WI38 (cell line): ENCODE measurements around the gene FUOM.

Experiments used
- H3K4me3 ChIP-seq: 2 replicates; pipeline ENCODE4 v1.5.1; 2011; ENCODE audit warnings: low read depth, mild to moderate bottlenecking, control low read depth, low read length
- TF ChIP-seq, protein P1 (sequence below): IDR thresholded peaks from 2 replicates; pipeline ENCODE4 v1.5.1; 2012; ENCODE audit warnings: low read depth, mild to moderate bottlenecking, control low read depth, low read length

FUOM gene

DNA sequence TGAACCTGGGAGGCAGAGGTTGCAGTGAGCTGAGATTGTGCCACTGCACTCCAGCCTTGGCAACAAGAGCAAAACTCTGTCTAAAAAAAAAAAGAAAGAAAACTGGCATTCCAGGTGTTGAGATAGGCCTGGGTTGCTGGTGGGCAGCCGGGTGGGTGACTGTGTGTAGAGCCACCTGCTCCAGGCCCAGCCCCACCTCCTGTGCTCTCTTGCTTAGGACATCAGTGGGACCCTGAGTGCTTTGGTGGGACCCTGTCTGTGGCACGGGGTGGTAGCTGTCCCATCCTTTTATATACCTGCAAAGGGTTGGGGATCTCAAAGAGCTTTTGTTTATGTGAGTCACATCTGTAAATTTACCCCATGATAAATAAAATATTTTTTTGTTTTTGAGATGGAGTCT, 27.4 kb upstream of the FUOM start:
- TF ChIP-seq, protein P1, sequence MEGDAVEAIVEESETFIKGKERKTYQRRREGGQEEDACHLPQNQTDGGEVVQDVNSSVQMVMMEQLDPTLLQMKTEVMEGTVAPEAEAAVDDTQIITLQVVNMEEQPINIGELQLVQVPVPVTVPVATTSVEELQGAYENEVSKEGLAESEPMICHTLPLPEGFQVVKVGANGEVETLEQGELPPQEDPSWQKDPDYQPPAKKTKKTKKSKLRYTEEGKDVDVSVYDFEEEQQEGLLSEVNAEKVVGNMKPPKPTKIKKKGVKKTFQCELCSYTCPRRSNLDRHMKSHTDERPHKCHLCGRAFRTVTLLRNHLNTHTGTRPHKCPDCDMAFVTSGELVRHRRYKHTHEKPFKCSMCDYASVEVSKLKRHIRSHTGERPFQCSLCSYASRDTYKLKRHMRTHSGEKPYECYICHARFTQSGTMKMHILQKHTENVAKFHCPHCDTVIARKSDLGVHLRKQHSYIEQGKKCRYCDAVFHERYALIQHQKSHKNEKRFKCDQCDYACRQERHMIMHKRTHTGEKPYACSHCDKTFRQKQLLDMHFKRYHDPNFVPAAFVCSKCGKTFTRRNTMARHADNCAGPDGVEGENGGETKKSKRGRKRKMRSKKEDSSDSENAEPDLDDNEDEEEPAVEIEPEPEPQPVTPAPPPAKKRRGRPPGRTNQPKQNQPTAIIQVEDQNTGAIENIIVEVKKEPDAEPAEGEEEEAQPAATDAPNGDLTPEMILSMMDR: no peak
- H3K4me3 ChIP-seq: no peak overlapping the region

DNA sequence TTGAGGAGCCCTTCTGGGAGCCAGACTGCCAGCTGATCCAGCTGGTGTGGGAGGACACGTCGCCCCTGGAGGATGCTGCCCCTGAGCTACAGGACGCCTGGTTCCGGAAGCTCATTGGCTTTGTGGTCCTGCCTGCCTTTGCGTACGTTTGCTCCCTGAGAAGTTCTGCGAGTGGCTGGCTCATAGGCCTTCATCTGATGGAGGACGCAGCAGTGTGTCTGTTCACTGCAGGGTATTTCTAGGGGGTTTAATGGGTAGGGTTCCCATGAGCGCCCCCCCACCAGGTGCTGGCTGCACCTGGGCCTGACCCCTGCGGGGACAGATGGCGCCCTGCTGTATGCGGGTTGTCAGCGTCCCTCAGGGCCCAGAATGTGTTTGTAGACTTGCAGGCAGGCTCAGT, 26.3 kb upstream of the FUOM start:
- TF ChIP-seq, protein P1: no peak

DNA sequence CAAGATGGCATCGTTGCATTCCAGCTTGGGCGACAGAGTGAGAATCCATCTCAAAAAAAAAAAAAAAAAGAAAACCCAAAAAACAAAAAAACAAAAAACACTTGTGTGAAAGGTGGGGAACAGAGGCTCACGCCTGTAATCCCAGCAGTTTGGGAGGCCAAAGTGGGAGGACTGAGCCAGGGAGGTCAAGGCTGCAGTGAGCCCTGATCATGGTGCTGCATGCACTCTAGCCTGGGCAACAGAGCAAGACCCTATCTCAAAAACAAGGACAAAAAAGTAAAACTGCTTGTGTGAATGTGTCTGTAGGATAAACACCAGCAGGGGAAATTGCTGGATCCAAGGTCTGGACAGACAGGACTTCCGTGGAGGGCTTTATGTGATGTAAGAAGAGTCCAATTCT, 25.7 kb upstream of the FUOM start:
- no peak overlapping the region for H3K4me3 ChIP-seq
- TF ChIP-seq, protein P1: no peak

More for the DNA sequence above, 26.3 kb upstream of the FUOM start:
- H3K4me3 ChIP-seq: no peak overlapping the region

DNA sequence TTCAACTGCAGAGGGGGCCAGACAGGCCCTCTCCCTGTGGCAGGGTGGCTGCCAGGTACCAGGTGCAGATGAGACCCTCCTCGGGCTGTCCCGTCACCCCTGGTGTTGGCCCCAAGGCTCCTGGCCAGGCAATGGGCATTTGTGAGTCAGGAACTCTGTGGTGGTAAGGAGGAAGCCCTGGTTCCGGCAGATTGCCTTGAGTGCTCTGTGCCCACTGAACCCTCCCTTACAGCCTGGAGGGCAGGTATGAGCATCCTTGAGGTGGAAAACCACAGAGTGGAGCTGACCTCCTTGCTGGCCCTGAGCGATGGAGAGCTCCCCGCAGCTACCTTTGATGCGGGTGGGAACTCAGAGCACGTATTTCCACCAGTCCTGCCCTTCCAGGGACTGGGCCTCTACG, 23.2 kb upstream of the FUOM start:
- TF ChIP-seq, protein P1: no peak
- no peak overlapping the region for H3K4me3 ChIP-seq

DNA sequence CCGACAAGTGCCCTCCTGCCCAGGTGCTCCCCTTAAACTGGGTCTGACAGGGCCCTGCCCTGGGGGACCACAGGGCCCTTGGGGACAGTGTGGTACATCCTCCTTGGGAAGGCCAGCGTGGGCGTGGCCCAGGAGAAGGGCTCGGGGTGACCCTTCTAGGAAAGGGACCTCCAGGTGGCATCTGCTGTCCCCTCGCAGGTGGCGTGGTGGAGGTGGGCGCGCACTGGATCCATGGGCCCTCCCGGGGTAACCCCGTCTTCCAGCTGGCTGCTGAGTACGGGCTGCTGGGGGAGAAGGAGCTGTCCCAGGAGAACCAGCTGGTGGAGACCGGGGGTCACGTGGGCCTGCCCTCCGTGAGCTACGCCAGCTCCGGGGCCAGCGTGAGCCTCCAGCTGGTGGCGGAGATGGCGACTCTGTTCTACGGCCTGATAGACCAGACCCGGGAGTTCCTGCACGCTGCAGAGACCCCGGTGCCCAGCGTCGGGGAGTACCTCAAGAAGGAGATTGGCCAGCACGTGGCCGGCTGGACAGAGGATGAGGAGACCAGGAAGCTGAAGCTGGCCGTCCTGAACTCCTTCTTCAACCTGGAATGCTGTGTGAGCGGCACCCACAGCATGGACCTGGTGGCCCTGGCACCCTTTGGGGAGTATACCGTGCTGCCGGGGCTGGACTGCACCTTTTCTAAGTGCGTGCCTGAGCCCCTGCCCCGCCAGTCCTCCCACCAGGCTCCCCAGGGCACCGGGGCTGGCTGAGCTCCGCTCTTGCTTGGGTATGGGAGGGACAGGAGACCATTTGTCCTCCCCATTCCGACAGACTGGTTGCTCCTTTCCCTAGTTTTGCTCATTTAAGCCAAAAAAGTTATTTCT, 22.2 kb upstream of the FUOM start:
- peak overlapping the region; percentile 51 for H3K4me3 ChIP-seq
- TF ChIP-seq, protein P1: no peak

DNA sequence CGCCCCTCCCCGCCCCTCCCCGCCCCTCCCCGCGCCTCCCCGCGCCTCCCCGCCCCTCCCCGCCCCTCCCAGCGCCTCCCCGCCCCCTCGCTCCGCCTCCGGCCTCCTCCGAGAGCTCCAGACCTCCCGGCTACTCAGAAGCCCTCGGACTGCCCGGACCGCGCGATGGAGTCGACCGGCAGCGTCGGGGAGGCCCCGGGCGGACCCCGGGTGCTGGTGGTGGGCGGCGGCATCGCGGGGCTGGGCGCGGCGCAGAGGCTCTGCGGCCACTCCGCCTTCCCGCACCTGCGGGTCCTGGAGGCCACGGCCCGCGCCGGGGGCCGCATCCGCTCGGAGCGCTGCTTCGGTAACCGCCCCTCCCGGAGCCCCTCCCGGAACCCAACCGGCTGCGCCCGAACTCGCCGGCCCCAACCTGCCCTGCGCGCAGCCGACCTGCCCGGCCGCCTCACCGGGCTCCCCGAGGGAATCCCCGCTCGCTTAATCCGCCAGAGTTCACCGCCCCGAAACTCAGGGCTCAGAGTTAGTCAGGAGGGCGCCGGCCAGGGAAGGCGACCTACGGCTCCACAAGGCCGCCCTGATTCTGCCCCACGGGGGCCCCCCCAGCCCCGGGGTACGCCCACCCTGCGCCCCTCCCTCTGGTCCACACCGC, 21.5 kb upstream of the FUOM start, which contains the start of gene PAOX:
Gene PAOX, plus strand, starts transcription at position 111 of the 649 bp plus-strand sequence. Its CDS starts 55 bp downstream, at position 166.
- TF ChIP-seq, protein P1: no peak

More for the DNA sequence above, 21.5 kb upstream of the FUOM start, which contains the start of gene PAOX:
- H3K4me3 ChIP-seq: peak within 1 kb of the TSS; percentile 74
